HCT116 (cell line): ENCODE data around the gene ANKRD44.

Experiments
- ELF1 ChIP-seq: IDR thresholded peaks from 2 replicates; pipeline ENCODE4 v1.6.1; 2012; ENCODE audit warnings: low read depth, borderline replicate concordance
- EZH2 ChIP-seq: fragments of 200-600 bp; sonication (generic); IDR thresholded peaks from 2 replicates; pipeline ENCODE4 v1.6.1; 2017; ENCODE audit warnings: antibody characterized with exemption, mixed run types
- FOSL1 ChIP-seq: IDR thresholded peaks from 2 replicates; pipeline ENCODE4 v1.6.1; 2012; ENCODE audit warnings: low read depth
- JUND ChIP-seq: IDR thresholded peaks from 2 replicates; pipeline ENCODE4 v1.6.1; 2012
- POLR2A ChIP-seq: IDR thresholded peaks from 2 replicates; pipeline ENCODE4 v1.7.0; 2011; ENCODE audit warnings: borderline replicate concordance; ENCODE audit not compliant: insufficient read depth, insufficient read length; ENCODE audit errors: extremely low read depth
- POLR2AphosphoS5 ChIP-seq: IDR thresholded peaks from 2 replicates; pipeline ENCODE4 v1.6.1; 2011; ENCODE audit warnings: mild to moderate bottlenecking, low read depth, low read length, moderate library complexity
- ZFX ChIP-seq: fragments of 450-650 bp; IDR thresholded peaks from 2 replicates; pipeline ENCODE4 v1.6.1; 2017
- TF ChIP-seq, protein P1 (sequence below), 3 experiments: fragments of 200-600 bp in 1 of 3; sonication (generic) in 1 of 3; IDR thresholded peaks in 2 of 3; conservative IDR thresholded peaks in 1 of 3; 2 replicates each; pipeline ENCODE4 v1.5.1; 2012 to 2017; ENCODE audit warnings: low read depth in 2 of 3, low read length in 2 of 3, antibody characterized with exemption in 1 of 3, borderline replicate concordance in 1 of 3, control low read depth in 1 of 3, mild to moderate bottlenecking in 1 of 3, mixed read lengths in 1 of 3, mixed run types in 1 of 3, moderate library complexity in 1 of 3; ENCODE audit not compliant: insufficient read depth in 1 of 3
- TF ChIP-seq, protein P2 (sequence below): IDR thresholded peaks from 2 replicates; pipeline ENCODE4 v1.6.1; 2012

DNA sequence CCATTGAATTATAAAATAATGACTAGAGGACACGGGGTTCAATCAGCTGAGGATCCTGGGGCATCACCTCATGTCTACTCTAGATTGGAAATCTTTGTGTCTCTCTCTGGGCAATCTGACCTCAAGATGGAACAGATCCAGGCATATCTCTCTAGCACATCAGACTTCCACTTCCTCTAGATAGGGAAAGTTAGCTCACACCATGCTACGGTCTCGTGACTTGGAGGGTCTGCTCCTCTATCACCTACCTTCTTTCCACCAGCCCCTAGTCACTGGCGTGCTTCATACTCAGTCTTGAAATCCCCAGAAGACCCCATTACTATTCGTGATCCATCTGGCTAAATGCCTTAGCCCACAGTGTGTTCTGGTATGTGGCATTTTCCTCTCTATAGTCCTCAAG is 148.8 kb downstream of the ANKRD44 start:
- TF ChIP-seq FOSL1 (no peak), ZFX (no peak), ELF1 (no peak), JUND (no peak), EZH2 (no peak), POLR2A (no peak), POLR2AphosphoS5 (no peak)
- TF ChIP-seq, protein P1, sequence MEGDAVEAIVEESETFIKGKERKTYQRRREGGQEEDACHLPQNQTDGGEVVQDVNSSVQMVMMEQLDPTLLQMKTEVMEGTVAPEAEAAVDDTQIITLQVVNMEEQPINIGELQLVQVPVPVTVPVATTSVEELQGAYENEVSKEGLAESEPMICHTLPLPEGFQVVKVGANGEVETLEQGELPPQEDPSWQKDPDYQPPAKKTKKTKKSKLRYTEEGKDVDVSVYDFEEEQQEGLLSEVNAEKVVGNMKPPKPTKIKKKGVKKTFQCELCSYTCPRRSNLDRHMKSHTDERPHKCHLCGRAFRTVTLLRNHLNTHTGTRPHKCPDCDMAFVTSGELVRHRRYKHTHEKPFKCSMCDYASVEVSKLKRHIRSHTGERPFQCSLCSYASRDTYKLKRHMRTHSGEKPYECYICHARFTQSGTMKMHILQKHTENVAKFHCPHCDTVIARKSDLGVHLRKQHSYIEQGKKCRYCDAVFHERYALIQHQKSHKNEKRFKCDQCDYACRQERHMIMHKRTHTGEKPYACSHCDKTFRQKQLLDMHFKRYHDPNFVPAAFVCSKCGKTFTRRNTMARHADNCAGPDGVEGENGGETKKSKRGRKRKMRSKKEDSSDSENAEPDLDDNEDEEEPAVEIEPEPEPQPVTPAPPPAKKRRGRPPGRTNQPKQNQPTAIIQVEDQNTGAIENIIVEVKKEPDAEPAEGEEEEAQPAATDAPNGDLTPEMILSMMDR (IDR thresholded peaks at IDR 0.05 in 2 of 3, conservative IDR thresholded peaks at IDR 0.05 in 1 of 3; ENCODE audit: borderline replicate concordance in 1 of 3, insufficient read depth in 1 of 3, low read depth in 2 of 3, low read length in 2 of 3) = no peak
- TF ChIP-seq, protein P2, sequence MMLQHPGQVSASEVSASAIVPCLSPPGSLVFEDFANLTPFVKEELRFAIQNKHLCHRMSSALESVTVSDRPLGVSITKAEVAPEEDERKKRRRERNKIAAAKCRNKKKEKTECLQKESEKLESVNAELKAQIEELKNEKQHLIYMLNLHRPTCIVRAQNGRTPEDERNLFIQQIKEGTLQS = no peak
